ENCODE measurements around the gene ZNF593OS.
A peak's percentile ranks its signal among the peaks of the same experiment; 100 is the strongest.

Gene ZNF593OS

GRCh38 chr1:26125946-26126320, 45.7 kb downstream of the ZNF593OS start:
- TF ChIP-seq JUND (IDR thresholded peaks at IDR 0.05; ENCODE audit: low read depth): no peak
- in situ Hi-C loops (cut with HindIII; ENCODE audit: low pct_unique_long_range_greater_than_20kb, low sequenced_read_pairs): no loop called here
- no peak for DNase-seq (ENCODE audit: low read depth in 1 of 2, low spot score in 1 of 2)

GRCh38 chr1:26125382-26125781, 46.2 kb downstream of the ZNF593OS start:
- in situ Hi-C loops (cut with HindIII; ENCODE audit: low pct_unique_long_range_greater_than_20kb, low sequenced_read_pairs): no loop called here
- DNase-seq (ENCODE audit: low read depth in 1 of 2, low spot score in 1 of 2): no peak
- no peak for TF ChIP-seq JUND (IDR thresholded peaks at IDR 0.05; ENCODE audit: low read depth)

- no peak for DNase-seq (ENCODE audit: low read depth in 1 of 2, low spot score in 1 of 2)
- TF ChIP-seq JUND (IDR thresholded peaks at IDR 0.05; ENCODE audit: low read depth): no peak
- in situ Hi-C loops (cut with HindIII; ENCODE audit: low pct_unique_long_range_greater_than_20kb, low sequenced_read_pairs): no loop called here
Measured at GRCh38 chr1:26124418-26125331, 47.0 kb downstream of the ZNF593OS start.

GRCh38 chr1:26122988-26123973, 48.4 kb downstream of the ZNF593OS start:
- in situ Hi-C loops (cut with HindIII; ENCODE audit: low pct_unique_long_range_greater_than_20kb, low sequenced_read_pairs): no loop called here
- TF ChIP-seq JUND (IDR thresholded peaks at IDR 0.05; ENCODE audit: low read depth): no peak
- peak in 1 of 2 experiments; percentile 31 for DNase-seq (ENCODE audit: low read depth in 1 of 2, low spot score in 1 of 2)

- no peak for TF ChIP-seq JUND (IDR thresholded peaks at IDR 0.05; ENCODE audit: low read depth)
- peak in 1 of 2 experiments; percentile 37 for DNase-seq (ENCODE audit: low read depth in 1 of 2, low spot score in 1 of 2)
Measured at GRCh38 chr1:26121854-26122773, 49.5 kb downstream of the ZNF593OS start.

GRCh38 chr1:26119892-26120608, 51.6 kb downstream of the ZNF593OS start:
- TF ChIP-seq JUND (IDR thresholded peaks at IDR 0.05; ENCODE audit: low read depth): no peak
- DNase-seq (ENCODE audit: low read depth in 1 of 2, low spot score in 1 of 2): no peak
- in situ Hi-C loops (cut with HindIII; ENCODE audit: low pct_unique_long_range_greater_than_20kb, low sequenced_read_pairs): no loop called here

More at GRCh38 chr1:26121854-26122773, 49.5 kb downstream of the ZNF593OS start:
- in situ Hi-C loops (cut with HindIII; ENCODE audit: low pct_unique_long_range_greater_than_20kb, low sequenced_read_pairs): no loop called here

Data from T47D (cell line).